Body of pancreas (tissue), 4 donors: ENCODE results near the gene LITAF. TPM values are rescaled to one million over a fixed set of nuclear protein-coding genes. Genes with fewer than 3 reads are reported as not detected.
"Not testable (repeated sequence)": the region's sequence is repeated elsewhere in the genome, so short reads cannot be mapped to it uniquely, and the experiment has no call there.

Source experiments
- ATAC-seq: fragments of 150-250 bp; one replicate; pipeline ENCODE4 v1.9.1; 2016
- DNase-seq, 4 donors: peaks; one replicate each; pipeline ENCODE4 v3.0.0-alpha.2; 2019
- H3K27ac ChIP-seq, 4 donors: fragments of 200-600 bp; sonication (generic); 1 replicate in 3 of 4; 2 replicates in 1 of 4; pipeline versions ENCODE4 v1.5.1 to v1.6.1; 2016 to 2019; ENCODE audit warnings: mild to moderate bottlenecking in 1 of 4, mixed read lengths in 1 of 4, moderate library complexity in 1 of 4
- H3K27me3 ChIP-seq, 2 donors: fragments of 200-600 bp; sonication (generic); one replicate each; pipeline ENCODE4 v1.6.0; 2016; ENCODE audit warnings: mild to moderate bottlenecking in 1 of 2
- H3K36me3 ChIP-seq, 2 donors: fragments of 200-600 bp; sonication (generic); replicated peaks in 1 of 2; 2 replicates each; pipeline ENCODE4 v1.5.1; 2016; ENCODE audit warnings: low read depth in 2 of 2; ENCODE audit not compliant: insufficient read depth in 1 of 2
- H3K4me1 ChIP-seq: fragments of 200-600 bp; sonication (generic); one replicate; pipeline ENCODE4 v1.6.0; 2016
- H3K4me3 ChIP-seq, 2 donors: fragments of 200-600 bp; sonication (generic); 1 replicate in 1 of 2; 2 replicates in 1 of 2; pipeline ENCODE4 v1.5.1; 2016 to 2019
- H3K9me3 ChIP-seq, 3 donors: fragments of 200-600 bp; sonication (generic); 1 replicate in 2 of 3; 2 replicates in 1 of 3; pipeline ENCODE4 v1.5.1; 2016
- POLR2A ChIP-seq, 3 donors: fragments of 450-650 bp; IDR thresholded peaks; one replicate each; pipeline ENCODE4 v1.6.1; 2016; ENCODE audit warnings: antibody characterized with exemption in 3 of 3, mild to moderate bottlenecking in 2 of 3
- WGBS, 2 donors: methylation state at CpG; one replicate each; pipeline ENCODE4 v1.1.5; 2017; 5-methylcytosine and 5-hydroxymethylcytosine counted together
- intact Hi-C: fragments of 100-400 bp; cut with DNase I; formaldehyde crosslinking; loops from one replicate; pipeline ENCODE4 v1.15.1; 2023
- total RNA-seq, 2 donors: library from RNA; depleted of rRNA; stranded (reverse); fragments of >200 nt; gene quantifications; one replicate each; pipeline ENCODE4 v1.1.0, GENCODE V29; 2016
- TF ChIP-seq, protein P1 (sequence below), 7 experiments: fragments of 450-650 bp in 4 of 7; fragments of 200-600 bp in 3 of 7; sonication (generic) in 3 of 7; IDR thresholded peaks; one replicate each; pipeline ENCODE4 v1.5.1; 2016 to 2019; ENCODE audit warnings: antibody characterized with exemption in 7 of 7

The LITAF gene
- total RNA-seq, 2 donors from 2014 or later: 24.9 to 25.7 TPM

DNA sequence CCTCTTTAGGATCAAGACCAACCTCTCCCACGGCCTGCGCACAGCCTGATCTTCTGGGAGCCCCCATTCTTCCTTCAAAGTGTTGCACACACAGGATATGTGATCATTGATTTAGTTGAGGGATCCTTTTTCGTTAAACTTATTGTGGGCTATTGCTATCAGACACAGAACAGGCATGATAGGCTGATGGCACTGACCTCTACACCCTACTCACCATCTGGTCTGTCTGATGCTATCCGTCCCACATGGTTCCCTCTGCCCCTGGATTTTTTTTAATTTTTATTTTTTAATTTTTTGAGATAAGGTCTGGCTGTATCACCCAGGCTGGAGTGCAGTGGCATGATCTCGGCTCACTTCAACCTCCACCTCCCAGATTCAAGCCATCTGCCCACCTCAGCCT, 19.2 kb upstream of the LITAF start:
- DNase-seq (no peak), ATAC-seq (no peak)
- H3K27ac ChIP-seq: no peak overlapping the region
- H3K27me3 ChIP-seq: no peaks in the 10 kb centered on the region
- TF ChIP-seq POLR2A (IDR thresholded peaks at IDR 0.05): no peak
- TF ChIP-seq, protein P1, sequence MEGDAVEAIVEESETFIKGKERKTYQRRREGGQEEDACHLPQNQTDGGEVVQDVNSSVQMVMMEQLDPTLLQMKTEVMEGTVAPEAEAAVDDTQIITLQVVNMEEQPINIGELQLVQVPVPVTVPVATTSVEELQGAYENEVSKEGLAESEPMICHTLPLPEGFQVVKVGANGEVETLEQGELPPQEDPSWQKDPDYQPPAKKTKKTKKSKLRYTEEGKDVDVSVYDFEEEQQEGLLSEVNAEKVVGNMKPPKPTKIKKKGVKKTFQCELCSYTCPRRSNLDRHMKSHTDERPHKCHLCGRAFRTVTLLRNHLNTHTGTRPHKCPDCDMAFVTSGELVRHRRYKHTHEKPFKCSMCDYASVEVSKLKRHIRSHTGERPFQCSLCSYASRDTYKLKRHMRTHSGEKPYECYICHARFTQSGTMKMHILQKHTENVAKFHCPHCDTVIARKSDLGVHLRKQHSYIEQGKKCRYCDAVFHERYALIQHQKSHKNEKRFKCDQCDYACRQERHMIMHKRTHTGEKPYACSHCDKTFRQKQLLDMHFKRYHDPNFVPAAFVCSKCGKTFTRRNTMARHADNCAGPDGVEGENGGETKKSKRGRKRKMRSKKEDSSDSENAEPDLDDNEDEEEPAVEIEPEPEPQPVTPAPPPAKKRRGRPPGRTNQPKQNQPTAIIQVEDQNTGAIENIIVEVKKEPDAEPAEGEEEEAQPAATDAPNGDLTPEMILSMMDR (IDR thresholded peaks at IDR 0.05): no peak
- intact Hi-C loops: no loop called here
- no peaks in the 10 kb centered on the region for H3K36me3 ChIP-seq
- WGBS, 2 donors: 88 to 95% methylated on average over 5 of the region's 5 CpGs
- H3K9me3 ChIP-seq: no peaks in the 10 kb centered on the region
- H3K4me1 ChIP-seq: no peaks in the 10 kb centered on the region
- no peak overlapping the region for H3K4me3 ChIP-seq

GRCh38 chr16:11605564-11605886, 18.8 kb upstream of the LITAF start:
- intact Hi-C loops: no loop called here
- DNase-seq: no peak
- Histone ChIP-seq H3K4me3 (no peak overlapping the region), H3K27ac (peak overlapping the region in 1 of 4 donors; percentile 48), H3K36me3 (no peaks in the 10 kb centered on the region), H3K9me3 (no peaks in the 10 kb centered on the region), H3K27me3 (no peaks in the 10 kb centered on the region), H3K4me1 (no peaks in the 10 kb centered on the region)
- WGBS, 2 donors: 81 to 82% methylated on average over 8 of the region's 8 CpGs
- no peak for ATAC-seq
- no peak for TF ChIP-seq POLR2A (IDR thresholded peaks at IDR 0.05)
- TF ChIP-seq, protein P1 (IDR thresholded peaks at IDR 0.05): no peak

GRCh38 chr16:11604783-11605563, 18.3 kb upstream of the LITAF start:
- Histone ChIP-seq H3K27me3 (no peaks in the 10 kb centered on the region), H3K4me1 (no peaks in the 10 kb centered on the region), H3K9me3 (no peaks in the 10 kb centered on the region), H3K4me3 (no peak overlapping the region), H3K27ac (peak overlapping the region in 2 of 4 donors; percentile 34 to 48), H3K36me3 (no peaks in the 10 kb centered on the region)
- TF ChIP-seq POLR2A (IDR thresholded peaks at IDR 0.05): no peak
- TF ChIP-seq, protein P1 (IDR thresholded peaks at IDR 0.05): no peak
- ATAC-seq (peak; percentile 66), DNase-seq (peak; percentile 24 to 68 (median 41))
- intact Hi-C loops: no loop called here
- WGBS, 2 donors: 59% methylated on average over 16 to 21 of the region's 21 CpGs

- ATAC-seq, H3K4me1 ChIP-seq, H3K9me3 ChIP-seq, H3K4me3 ChIP-seq, intact Hi-C loops, DNase-seq, H3K36me3 ChIP-seq, H3K27me3 ChIP-seq: not testable (repeated sequence)
- WGBS, 2 donors: 55 to 74% methylated on average over 4 of the region's 4 CpGs
- H3K27ac ChIP-seq: peak overlapping the region in 1 of 4 donors; percentile 26
Measured at GRCh38 chr16:11604296-11604695, 17.6 kb upstream of the LITAF start.

- H3K36me3 ChIP-seq: no peaks in the 10 kb centered on the region
- ATAC-seq: no peak
- no peaks in the 10 kb centered on the region for H3K9me3 ChIP-seq
- no peaks in the 10 kb centered on the region for H3K4me1 ChIP-seq
- DNase-seq: no peak
- 51 to 54% methylated on average over 12 of the region's 12 CpGs for WGBS, 2 donors
- TF ChIP-seq POLR2A (IDR thresholded peaks at IDR 0.05): no peak
- TF ChIP-seq, protein P1 (IDR thresholded peaks at IDR 0.05): no peak
- intact Hi-C loops: no loop called here
- H3K27me3 ChIP-seq: no peaks in the 10 kb centered on the region
- H3K27ac ChIP-seq: no peak overlapping the region
- no peak overlapping the region for H3K4me3 ChIP-seq
Measured at GRCh38 chr16:11603331-11603750, 16.6 kb upstream of the LITAF start.
